ENCODE results near the gene KIF2A. TPM values are rescaled to one million over a fixed set of nuclear protein-coding genes. Genes with fewer than 3 reads are reported as not detected.
A peak's percentile ranks its signal among the peaks of the same experiment; 100 is the strongest.

Gene KIF2A
- total and polyA plus RNA-seq, 2 of the 13 experiments (the other 11 are each of a cell fraction or from before 2014, with no cell fraction given) = 8.5 to 19.2 TPM

- no peak for TF ChIP-seq SYNCRIP (IDR thresholded peaks at IDR 0.05; ENCODE audit: insufficient read depth, low read depth, low read length)
- TF ChIP-seq ZNF678 (CRISPR knock-in tag; IDR thresholded peaks at IDR 0.05) = peak; percentile 94; the same call in 1 of the 2 replicates
- TF ChIP-seq DR1 (CRISPR knock-in tag; IDR thresholded peaks at IDR 0.05) = peak; percentile 85
- 0 out of 2 replicates have a peak, but pooled peaks have one; percentile 28 for TF ChIP-seq LRRFIP1 (CRISPR knock-in tag; conservative IDR thresholded peaks at IDR 0.05)
- TF ChIP-seq ZNF775 (CRISPR knock-in tag; IDR thresholded peaks at IDR 0.05; ENCODE audit: borderline replicate concordance) = no peak
- no peak for TF ChIP-seq ZNF75D (CRISPR knock-in tag; IDR thresholded peaks at IDR 0.05; ENCODE audit: borderline replicate concordance)
- peak; percentile 76; the same call in 1 of the 2 replicates for TF ChIP-seq GATA4 (IDR thresholded peaks at IDR 0.05; ENCODE audit: borderline replicate concordance, low read depth)
- TF ChIP-seq TOE1 (CRISPR knock-in tag; IDR thresholded peaks at IDR 0.05) = peak; percentile 90; the same call in 1 of the 2 replicates
- no peak for TF ChIP-seq NBN (conservative IDR thresholded peaks at IDR 0.05)
- no peak for TF ChIP-seq CSRNP2 (CRISPR knock-in tag; conservative IDR thresholded peaks at IDR 0.05; ENCODE audit: low read depth)
- TF ChIP-seq ELF3 (CRISPR knock-in tag; IDR thresholded peaks at IDR 0.05) = peak; percentile 48; the same call in 1 of the 2 replicates
- TF ChIP-seq ZNF329 (CRISPR knock-in tag; IDR thresholded peaks at IDR 0.05; ENCODE audit: low read depth) = peak; percentile 83; the same call in 1 of the 2 replicates
- peak; percentile 43 for TF ChIP-seq ZNF121 (CRISPR knock-in tag; IDR thresholded peaks at IDR 0.05)
- peak; percentile 56 for TF ChIP-seq ZNF18 (CRISPR knock-in tag; IDR thresholded peaks at IDR 0.05; ENCODE audit: insufficient replicate concordance)
- no peak; the same call in 1 of the 2 replicates for TF ChIP-seq GPN1 (CRISPR knock-in tag; IDR thresholded peaks at IDR 0.05; ENCODE audit: borderline replicate concordance)
- TF ChIP-seq ZNF136 (CRISPR knock-in tag; IDR thresholded peaks at IDR 0.05; ENCODE audit: low read depth) = 0 out of 2 replicates have a peak, but pooled peaks have one; percentile 49
- TF ChIP-seq NR2C2 (CRISPR knock-in tag; IDR thresholded peaks at IDR 0.05; ENCODE audit: borderline replicate concordance) = peak; percentile 69; the same call in 1 of the 2 replicates
- TF ChIP-seq ZNF225 (CRISPR knock-in tag; IDR thresholded peaks at IDR 0.05) = peak; percentile 77
- peak; percentile 98 for TF ChIP-seq ZNF501 (CRISPR knock-in tag; IDR thresholded peaks at IDR 0.05)
- TF ChIP-seq EHMT2 (IDR thresholded peaks at IDR 0.05; ENCODE audit: borderline replicate concordance, low read depth, low read length) = no peak
- no peak for TF ChIP-seq MTA3 (CRISPR knock-in tag; IDR thresholded peaks at IDR 0.05)
- no peak for TF ChIP-seq FOXP1 (IDR thresholded peaks at IDR 0.05)
- no peak for TF ChIP-seq FOXP1 (CRISPR knock-in tag; IDR thresholded peaks at IDR 0.05)
- peak; percentile 58 for TF ChIP-seq RBM39 (IDR thresholded peaks at IDR 0.05; ENCODE audit: low read depth, low read length, poor library complexity, severe bottlenecking)
- TF ChIP-seq HNRNPH1 (optimal IDR thresholded peaks at IDR 0.05; ENCODE audit: low read depth, low read length) = no peak
These were observed 97.6 kb downstream of the KIF2A start, which contains the start of gene DIMT1 (continued) for GRCh38 chr5:62403411-62404250.
